Measurements from ENCODE around the gene SMYD3.

DNA sequence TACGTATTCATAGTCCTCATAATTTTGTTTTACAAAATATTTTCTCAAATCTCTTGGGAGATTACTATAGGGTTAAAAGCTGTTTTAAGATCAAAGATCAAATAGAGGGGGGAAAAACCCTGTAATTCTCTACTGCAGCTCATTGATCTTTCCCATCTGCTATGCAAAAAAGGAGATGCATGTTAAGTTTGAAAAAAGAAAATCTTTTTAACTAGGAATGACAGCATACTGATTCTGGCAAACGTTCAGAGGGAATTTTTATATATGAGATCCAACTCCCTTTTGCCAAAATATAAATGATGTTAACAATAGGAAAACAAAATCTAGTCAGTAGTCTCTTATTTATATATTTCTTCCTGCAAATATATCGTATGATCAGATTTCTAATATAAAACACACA is 69.1 kb downstream of the SMYD3 start:
- TF ChIP-seq, protein P1, sequence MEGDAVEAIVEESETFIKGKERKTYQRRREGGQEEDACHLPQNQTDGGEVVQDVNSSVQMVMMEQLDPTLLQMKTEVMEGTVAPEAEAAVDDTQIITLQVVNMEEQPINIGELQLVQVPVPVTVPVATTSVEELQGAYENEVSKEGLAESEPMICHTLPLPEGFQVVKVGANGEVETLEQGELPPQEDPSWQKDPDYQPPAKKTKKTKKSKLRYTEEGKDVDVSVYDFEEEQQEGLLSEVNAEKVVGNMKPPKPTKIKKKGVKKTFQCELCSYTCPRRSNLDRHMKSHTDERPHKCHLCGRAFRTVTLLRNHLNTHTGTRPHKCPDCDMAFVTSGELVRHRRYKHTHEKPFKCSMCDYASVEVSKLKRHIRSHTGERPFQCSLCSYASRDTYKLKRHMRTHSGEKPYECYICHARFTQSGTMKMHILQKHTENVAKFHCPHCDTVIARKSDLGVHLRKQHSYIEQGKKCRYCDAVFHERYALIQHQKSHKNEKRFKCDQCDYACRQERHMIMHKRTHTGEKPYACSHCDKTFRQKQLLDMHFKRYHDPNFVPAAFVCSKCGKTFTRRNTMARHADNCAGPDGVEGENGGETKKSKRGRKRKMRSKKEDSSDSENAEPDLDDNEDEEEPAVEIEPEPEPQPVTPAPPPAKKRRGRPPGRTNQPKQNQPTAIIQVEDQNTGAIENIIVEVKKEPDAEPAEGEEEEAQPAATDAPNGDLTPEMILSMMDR (IDR thresholded peaks at IDR 0.05): no peak
- no peak for TF ChIP-seq POLR2A (IDR thresholded peaks at IDR 0.05)
